AG08395 (cell line): ENCODE results near the gene SMCR8.
"Not testable (repeated sequence)": the region's sequence is repeated elsewhere in the genome, so short reads cannot be mapped to it uniquely, and the experiment has no call there.

Experiments
- DNase-seq: peaks from one replicate; pipeline ENCODE4 v3.0.0; 2012; ENCODE audit warnings: mixed read lengths, low spot score

SMCR8 gene

DNA sequence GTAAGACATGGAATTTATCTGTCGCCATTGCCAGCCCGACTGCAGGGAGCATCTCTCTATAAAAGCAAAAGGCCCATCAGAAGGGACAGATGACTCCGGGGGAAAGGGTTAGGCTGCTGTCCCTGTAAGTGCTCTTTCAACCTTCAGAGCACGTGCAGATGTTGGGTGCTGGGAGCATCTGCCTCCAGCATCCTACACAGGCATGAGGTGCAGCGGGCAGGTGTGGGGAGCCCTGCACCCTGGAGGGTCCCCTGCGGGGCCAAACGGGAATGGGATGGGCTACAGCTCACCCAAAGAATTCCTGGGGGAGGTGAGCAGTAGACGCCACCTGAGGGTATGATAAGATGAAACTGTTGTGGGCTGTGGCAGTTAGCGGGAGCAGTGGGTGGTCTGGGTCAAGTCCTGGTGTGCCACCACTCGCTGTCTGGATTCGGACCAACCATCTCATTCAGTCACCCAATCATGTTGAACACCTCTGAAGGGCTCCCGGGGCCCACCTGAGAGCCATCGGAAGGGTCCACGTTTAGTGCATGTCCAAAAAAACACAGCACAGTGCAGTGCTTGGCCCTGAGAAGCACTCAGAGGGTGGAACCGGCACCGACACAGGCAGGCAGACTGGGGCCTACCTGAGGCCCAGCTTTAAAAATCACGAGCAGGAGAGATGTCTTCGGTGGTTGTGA, 3.8 kb downstream of the SMCR8 start:
- DNase-seq: no peak

- peak; percentile 60 for DNase-seq
Observed at GRCh38 chr17:18319604-18320256, 4.6 kb downstream of the SMCR8 start.

DNA sequence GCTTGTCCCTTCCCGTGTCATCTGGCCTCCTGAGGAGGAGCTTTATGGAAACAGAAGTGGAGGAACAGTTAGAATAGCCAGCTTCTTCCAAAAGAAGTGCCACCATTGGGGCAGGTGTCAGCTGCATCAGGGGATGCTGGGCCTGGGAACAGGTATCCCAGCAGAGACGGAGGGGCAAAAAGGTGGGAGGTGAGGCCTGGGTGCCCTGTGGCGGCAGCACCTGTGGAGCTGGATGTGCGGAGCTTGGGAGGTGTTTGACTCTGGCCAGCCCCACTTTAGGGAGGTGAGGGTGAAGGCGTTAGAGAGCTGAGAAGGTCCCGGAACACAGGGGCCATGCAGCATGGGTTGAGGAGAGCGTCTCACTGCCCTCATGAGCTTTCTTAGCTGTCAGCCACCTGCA, 5.2 kb downstream of the SMCR8 start:
- no peak for DNase-seq

DNA sequence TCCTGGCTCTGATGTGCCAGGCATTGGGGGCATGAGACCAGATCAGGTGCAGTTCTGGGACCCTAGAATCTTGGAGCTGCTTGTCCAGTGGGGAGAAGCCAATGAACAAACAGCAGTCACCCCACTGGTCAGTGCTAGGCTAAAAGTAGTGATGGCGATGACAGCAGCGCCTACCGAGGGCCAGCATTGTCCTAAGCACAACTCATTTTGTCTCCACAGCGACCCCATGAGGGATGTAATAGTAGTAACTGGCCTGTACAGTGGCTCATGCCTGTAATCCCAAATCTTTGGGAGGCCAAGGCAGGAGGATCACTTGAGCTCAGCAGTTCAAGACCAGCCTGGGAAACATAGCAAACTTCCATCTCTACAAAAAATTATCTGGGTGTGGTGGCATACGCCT, 6.2 kb downstream of the SMCR8 start:
- no peak for DNase-seq

DNA sequence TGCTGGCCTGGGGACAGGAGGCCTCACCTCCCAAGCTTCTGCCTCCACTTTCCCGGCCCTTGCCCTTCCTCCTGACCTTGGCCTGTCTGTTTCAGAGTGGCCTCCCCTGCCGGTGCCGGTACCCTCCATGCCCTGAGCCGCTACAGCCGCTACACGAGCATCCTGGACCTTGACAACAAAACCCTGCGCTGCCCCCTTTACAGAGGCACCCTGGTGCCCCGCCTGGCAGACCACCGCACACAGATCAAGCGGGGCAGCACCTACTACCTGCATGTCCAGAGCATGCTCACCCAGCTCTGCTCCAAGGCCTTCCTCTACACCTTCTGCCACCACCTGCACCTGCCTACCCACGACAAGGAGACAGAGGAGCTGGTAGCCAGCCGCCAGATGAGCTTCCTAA, 7.4 kb downstream of the SMCR8 start:
- no peak for DNase-seq

DNA sequence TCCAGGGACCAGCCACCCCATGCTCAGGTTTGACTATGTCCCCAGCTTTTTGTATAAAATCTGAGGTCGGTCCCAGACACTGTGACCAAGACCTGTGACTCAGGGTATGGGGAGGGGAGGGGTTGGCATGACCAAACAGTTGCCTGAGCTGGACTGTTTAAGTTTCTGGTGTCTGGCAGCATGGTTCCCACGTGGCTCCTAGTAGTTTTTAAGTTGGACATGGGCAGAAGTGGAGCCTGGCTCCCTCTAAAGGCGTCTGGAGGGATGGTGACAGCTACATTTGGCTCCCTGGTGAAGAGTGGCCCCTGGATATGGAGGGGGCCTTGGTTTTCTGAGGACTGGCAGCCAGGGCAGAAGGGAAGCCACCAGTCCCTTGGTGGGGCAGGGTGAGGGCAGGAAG, 7.9 kb downstream of the SMCR8 start:
- no peak for DNase-seq

GRCh38 chr17:18323507-18324139, 8.5 kb downstream of the SMCR8 start:
- no peak for DNase-seq

DNA sequence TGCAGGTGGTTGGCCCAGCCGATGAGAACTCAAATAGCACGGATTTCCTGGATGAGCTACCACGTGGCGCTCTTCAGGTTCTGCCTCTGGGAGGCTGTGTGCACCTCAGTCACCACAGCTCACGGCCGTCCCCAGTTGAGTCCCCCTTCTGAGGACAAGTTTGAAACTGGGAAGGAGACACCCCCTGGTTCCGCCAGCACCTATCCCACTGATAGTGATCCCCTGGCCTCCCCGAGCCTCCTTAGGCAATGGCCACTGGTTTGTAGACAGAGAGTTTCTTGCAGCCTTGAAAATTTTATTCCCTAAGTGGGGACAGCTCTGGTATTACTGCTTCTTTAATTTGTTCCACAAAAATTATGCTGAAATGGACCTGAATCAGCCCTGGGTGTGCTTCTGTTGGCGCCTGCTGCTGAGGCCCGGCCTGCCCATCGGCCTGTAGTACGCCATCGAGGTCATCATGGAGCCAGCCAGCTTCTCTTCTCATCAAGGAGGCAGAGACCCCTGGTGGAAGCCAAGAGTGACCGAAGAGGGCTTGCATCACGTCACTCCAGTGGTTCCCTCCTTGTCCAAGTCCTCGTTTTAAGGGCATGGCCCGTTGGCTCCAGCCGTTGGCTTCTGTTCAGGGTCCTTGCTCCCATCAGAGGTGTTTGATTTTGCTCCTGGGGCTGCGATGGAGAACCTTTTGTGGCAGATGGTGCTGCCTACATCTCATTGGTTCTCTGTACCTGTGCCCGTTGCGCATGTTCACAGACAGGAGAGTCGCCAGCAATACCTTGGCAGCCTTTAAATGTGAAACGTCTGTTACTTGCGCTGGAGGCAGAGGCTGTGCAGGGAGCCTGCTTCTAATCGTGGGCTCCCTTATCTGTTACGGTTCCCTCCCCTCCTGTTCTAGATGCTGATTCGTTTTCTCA, 9.3 kb downstream of the SMCR8 start:
- DNase-seq: no peak

DNA sequence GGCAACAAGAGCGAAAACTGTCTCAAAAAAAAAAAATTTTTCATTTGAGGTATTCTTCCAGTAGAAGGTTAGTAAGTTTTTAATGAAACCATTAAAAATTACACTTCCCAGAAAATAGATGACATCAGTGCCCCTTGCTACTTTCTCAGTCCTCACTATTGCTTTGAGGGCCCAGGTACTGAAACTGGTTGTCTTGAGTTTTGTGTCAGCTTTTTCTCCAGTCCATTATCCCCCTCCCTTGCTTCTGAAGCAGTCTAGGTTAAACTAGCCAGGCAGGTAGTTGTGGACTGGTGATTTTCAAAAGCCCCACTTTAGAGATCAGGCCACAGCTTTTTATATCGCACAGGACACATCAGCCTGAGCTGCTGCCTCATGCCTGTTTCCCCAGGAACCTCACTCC, 10.9 kb downstream of the SMCR8 start:
- DNase-seq: no peak

GRCh38 chr17:18326572-18326971, 11.5 kb downstream of the SMCR8 start:
- DNase-seq: no peak

DNA sequence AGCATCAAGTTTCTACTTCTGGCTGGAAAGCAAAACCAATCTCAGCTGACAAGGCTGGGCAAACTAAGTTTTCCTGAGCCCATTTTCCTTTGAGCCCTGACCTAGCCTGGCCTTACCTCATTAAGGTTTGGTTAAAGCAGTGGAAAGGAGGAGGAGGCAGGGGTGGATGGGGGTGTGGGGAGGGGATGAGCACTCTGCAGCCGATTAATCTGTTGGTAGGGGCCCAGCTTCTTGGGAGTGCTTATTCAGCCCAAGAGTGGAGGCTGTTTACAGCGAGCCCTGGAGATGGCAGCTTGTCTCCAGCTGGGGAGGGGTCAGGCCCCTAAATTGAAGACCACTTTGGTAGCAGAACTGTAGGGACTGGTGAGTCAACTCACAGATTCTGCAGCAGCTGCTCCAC, 12.0 kb downstream of the SMCR8 start:
- no peak for DNase-seq

- DNase-seq: no peak
Observed at GRCh38 chr17:18327556-18327955, 12.5 kb downstream of the SMCR8 start.

DNA sequence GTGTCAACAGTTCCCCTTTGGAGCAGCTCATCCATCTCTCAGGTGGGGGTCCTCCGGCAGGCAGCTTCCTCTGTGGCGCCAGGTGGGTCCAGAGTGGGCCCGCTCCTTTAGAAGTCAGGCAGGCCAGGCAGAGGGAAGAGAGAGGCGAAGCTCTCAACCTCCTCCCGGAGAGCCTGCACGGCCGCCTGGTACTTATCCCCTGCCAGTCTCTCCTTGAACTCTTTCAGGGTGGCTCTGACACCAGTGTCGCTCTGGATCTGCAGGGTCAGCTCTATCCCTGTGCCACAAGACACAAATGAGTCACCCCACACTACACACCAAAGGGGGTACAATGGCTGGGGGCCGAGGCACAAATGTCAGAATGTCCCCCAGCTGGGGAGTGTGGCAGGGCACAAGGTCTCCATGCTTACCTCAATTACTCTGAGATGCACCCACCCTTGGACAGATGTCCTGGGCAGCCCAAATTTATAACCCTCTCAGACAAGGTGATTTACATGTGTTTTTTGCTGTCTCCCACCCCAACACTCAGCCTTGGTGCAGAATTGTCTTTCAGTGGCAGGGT, 13.6 kb downstream of the SMCR8 start:
- DNase-seq: no peak

DNA sequence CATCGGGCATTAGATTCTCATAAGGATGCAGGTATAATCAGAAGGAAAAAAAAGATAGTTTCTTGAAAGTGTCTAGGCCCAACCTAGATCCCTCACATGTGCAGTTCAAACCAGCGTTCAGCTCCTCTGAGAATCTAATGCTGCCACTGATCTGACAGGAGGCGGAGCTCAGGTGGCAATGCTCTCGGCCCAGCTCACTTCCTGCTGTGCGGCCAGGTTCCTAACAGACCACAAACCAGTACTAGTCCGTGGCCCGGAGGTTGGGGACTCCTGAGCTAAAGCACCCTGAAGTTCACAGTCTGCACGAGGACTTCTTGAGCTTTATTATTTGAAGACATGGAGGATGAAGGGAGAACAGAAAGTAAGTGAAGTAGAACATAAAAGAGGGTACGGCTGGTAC, 16.8 kb downstream of the SMCR8 start:
- DNase-seq: no peak

DNA sequence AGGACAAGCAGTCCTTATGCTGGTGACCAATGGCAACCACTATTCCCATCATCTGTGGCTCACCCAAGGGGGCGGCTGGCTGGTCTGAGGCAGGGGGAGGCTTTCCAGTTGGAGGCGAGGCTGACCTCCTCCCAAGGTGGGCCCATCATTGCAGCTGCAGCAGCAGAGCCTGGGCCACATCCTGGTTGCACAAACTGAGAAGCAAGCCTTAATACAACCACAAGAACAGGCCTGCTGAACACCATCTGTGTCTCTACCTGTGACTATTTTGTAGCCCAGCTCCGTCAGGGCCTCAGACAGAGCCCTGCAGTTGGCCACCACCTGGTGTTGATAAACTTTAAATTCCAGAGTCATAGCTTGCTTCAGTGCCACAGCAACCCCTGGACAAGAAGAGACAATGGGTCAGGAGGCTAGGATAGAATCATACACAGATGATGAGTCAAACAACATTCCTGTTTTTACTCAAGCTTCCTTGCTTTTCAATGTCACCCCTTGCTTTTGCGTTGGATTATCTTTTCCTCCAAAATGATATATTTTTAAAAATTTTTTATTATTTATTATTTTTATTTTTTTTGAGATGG, 17.9 kb downstream of the SMCR8 start:
- DNase-seq: peak; percentile 27

DNA sequence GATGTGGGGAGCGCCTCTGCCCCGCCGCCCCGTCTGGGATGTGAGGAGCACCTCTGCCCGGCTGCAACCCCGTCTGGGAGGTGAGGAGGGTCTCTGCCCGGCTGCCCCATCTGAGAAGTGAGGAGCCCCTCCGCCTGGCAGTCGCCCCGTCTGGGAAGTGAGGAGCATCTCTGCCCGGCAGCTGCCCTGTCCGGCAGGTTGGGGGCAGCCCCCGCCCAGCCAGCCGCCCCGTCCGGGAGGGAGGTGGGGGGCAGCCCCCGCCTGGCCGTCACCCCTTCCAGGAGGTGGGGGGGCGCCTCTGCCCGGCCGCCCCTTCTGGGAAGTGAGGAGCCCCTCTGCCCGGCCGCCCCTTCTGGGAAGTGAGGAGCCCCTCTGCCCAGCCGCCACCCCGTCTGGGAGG, 23.1 kb downstream of the SMCR8 start:
- DNase-seq: not testable (repeated sequence)

DNA sequence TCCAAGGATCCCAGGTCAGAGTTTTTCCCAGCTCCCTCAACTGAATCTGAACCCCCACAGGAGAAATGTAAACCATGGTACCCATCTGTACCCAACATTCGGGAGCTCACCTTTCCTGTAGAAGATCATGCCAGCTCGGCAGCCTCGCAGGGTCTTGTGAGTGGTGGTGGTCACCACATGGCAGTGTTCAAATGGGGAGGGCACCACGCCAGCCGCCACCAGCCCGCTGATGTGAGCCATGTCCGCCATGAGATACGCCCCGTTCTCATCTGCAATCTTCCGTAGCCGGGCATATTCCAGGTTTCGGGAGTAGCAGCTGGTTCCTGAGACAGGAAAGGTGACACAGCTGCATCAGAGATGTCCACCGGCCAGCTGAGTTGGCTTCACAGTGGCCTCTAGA, 24.8 kb downstream of the SMCR8 start:
- no peak for DNase-seq

DNA sequence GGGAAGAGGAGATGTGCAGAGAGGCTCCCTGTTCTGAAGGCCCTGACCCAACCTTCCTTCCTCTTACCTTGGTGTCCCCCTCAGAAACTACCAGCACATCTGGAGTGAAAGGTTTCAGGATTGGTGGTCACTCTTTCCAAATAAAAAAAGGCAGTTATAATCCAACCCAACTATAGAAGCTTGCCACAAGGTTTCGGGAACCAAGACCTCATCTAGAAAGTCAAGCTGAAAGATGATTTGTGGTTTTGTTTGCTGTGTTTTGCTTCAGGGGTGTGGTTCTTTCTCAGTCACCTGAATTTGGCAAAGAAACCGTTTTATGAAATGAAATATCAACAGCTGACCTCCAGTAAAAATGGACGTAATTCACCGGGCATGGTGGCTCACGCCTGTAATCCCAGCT, 28.9 kb downstream of the SMCR8 start:
- DNase-seq: no peak

DNA sequence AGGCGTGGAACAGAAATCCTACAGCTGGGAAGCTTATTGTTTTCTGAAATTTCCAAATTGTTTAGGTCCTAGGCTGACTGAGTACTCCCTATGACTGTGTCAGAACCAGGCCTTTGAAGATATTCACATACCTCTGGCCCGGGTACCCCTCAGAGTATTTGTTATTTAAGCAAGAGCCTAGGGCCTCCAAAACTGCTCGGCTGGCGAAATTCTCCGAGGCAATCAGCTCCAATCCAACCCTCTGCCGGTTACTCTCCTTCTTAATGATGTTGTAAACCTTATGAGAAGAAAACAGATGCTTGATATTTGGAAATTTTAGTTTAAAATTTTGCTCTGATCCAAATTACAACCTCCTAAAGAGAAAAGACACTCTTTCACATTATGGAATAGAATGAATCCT, 38.4 kb downstream of the SMCR8 start:
- DNase-seq: no peak

DNA sequence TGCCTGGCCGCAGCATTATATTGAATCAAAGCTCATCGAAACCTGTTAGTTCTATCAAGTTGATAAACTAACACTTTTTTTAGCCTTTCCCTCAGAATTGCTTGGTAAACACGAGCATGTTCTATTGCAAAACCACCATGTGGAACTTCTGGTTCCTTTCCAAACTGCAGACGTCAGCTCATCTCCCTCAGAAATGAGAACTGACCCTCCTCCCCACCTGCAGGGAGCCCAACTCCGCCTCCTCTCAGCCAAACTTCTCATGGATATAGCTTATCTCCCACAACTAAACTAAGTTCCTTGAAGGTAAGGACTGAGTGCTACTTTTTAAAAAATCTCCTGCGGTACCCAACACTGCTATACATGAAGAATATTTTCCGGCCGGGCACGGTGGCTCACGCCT, 41.5 kb downstream of the SMCR8 start:
- peak; percentile 53 for DNase-seq

DNA sequence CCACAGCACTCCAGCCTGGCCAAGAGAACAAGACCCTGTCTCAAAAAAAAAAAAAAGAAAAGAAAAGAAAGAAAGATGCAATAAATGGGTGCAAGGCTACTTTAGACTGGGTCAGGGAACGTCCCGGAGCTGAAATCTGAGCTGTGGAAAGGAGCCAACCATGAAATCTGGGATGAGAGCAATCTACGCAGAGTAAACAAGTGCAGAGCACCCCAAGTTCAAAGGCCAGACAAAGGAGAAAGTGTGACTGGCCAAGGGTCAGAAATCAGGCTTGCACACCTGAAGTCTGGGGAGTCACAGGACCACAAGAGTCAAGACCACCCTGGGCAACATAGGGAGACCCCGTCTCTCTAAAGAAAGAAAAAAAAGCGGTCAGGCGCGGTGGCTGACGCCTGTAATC, 45.4 kb downstream of the SMCR8 start:
- DNase-seq: no peak
